Measurements from ENCODE around the gene PPP1R26. TPM values are rescaled to one million over a fixed set of nuclear protein-coding genes. Genes with fewer than 3 reads are reported as not detected.

The PPP1R26 gene
- total RNA-seq, 1 experiment from 2014 or later, result 46.9 TPM

- Histone ChIP-seq H3K27ac (no peak overlapping the region), H3K36me3 (ENCODE audit: low read depth) (no peaks in the 10 kb centered on the region), H2AFZ (no peak overlapping the region), H3K4me3 (no peak overlapping the region), H3K9me2 (ENCODE audit: insufficient read depth) (no peaks in the 10 kb centered on the region), H4K20me1 (ENCODE audit: insufficient read depth) (no peaks in the 10 kb centered on the region), H3K79me2 (ENCODE audit: low read depth) (no peaks in the 10 kb centered on the region), H3K4me2 (no peak overlapping the region), H3K27me3 (ENCODE audit: insufficient read depth, low read depth) (peaks cover 27% of the 10 kb centered on the region), H3K4me1 (replicated peaks; ENCODE audit: insufficient read depth) (no peaks in the 10 kb centered on the region), H3K9me3 (ENCODE audit: insufficient read depth, low read depth) (no peaks in the 10 kb centered on the region), H3F3A (ENCODE audit: insufficient read depth, low read depth) (no peaks in the 10 kb centered on the region)
- intact Hi-C loops (cut with micrococcal nuclease; ENCODE audit: unreplicated experiment), result no loop called here
- ChIA-PET CTCF (no interaction called here), POLR2A (ENCODE audit: unreplicated experiment) (interaction anchor here (0.7 kb wide), 1 partner anchor 123 kb away, joined by 3 read pairs; no protein-coding TSS in a partner anchor)
- TF ChIP-seq CTCF (conservative IDR thresholded peaks at IDR 0.05), result no peak
- TF ChIP-seq EZH2 (IDR thresholded peaks at IDR 0.05; ENCODE audit: low read depth), result no peak
- DNase-seq, result no peak
- BruUV-seq (replicated peaks), result no TSS peak
These were observed 34.9 kb downstream of the PPP1R26 start for GRCh38 chr9:135514342-135515082.

- BruUV-seq (replicated peaks), result no TSS peak
- Histone ChIP-seq H3K4me2 (no peak overlapping the region), H3K4me1 (replicated peaks; ENCODE audit: insufficient read depth) (no peaks in the 10 kb centered on the region), H3F3A (ENCODE audit: insufficient read depth, low read depth) (no peaks in the 10 kb centered on the region), H3K36me3 (ENCODE audit: low read depth) (no peaks in the 10 kb centered on the region), H3K4me3 (no peak overlapping the region), H3K27me3 (ENCODE audit: insufficient read depth, low read depth) (peaks cover 34% of the 10 kb centered on the region), H3K27ac (no peak overlapping the region), H3K9me2 (ENCODE audit: insufficient read depth) (no peaks in the 10 kb centered on the region), H3K9me3 (ENCODE audit: insufficient read depth, low read depth) (no peaks in the 10 kb centered on the region), H2AFZ (no peak overlapping the region), H4K20me1 (ENCODE audit: insufficient read depth) (no peaks in the 10 kb centered on the region), H3K79me2 (ENCODE audit: low read depth) (no peaks in the 10 kb centered on the region)
- intact Hi-C loops (cut with micrococcal nuclease; ENCODE audit: unreplicated experiment), result no loop called here
- ChIA-PET POLR2A (ENCODE audit: unreplicated experiment) (interaction anchor here (0.7 kb wide), 1 partner anchor 122 kb away, joined by 3 read pairs; no protein-coding TSS in a partner anchor), CTCF (no interaction called here)
- DNase-seq, result no peak
- TF ChIP-seq EZH2 (IDR thresholded peaks at IDR 0.05; ENCODE audit: low read depth) (no peak), CTCF (conservative IDR thresholded peaks at IDR 0.05) (no peak)
These were observed 35.7 kb downstream of the PPP1R26 start for GRCh38 chr9:135515083-135515951.

GRCh38 chr9:135516132-135516860 lies 36.7 kb downstream of the PPP1R26 start:
- Histone ChIP-seq H3K27me3 (ENCODE audit: insufficient read depth, low read depth) (peaks cover 43% of the 10 kb centered on the region), H3F3A (ENCODE audit: insufficient read depth, low read depth) (no peaks in the 10 kb centered on the region), H3K36me3 (ENCODE audit: low read depth) (no peaks in the 10 kb centered on the region), H3K4me1 (replicated peaks; ENCODE audit: insufficient read depth) (no peaks in the 10 kb centered on the region), H3K27ac (no peak overlapping the region), H2AFZ (no peak overlapping the region), H4K20me1 (ENCODE audit: insufficient read depth) (no peaks in the 10 kb centered on the region), H3K4me2 (no peak overlapping the region), H3K9me3 (ENCODE audit: insufficient read depth, low read depth) (no peaks in the 10 kb centered on the region), H3K4me3 (no peak overlapping the region), H3K79me2 (ENCODE audit: low read depth) (no peaks in the 10 kb centered on the region), H3K9me2 (ENCODE audit: insufficient read depth) (no peaks in the 10 kb centered on the region)
- DNase-seq, result no peak
- no TSS peak for BruUV-seq (replicated peaks)
- CTCF ChIA-PET, result no interaction called here
- intact Hi-C loops (cut with micrococcal nuclease; ENCODE audit: unreplicated experiment), result no loop called here
- POLR2A ChIA-PET (ENCODE audit: unreplicated experiment), result no interaction called here
- TF ChIP-seq EZH2 (IDR thresholded peaks at IDR 0.05; ENCODE audit: low read depth) (no peak), CTCF (conservative IDR thresholded peaks at IDR 0.05) (no peak)

Data from PC-9 (cell line).